CD14-positive monocyte (primary cell): ENCODE results near the gene DCLK3. TPM values are rescaled to one million over a fixed set of nuclear protein-coding genes. Genes with fewer than 3 reads are reported as not detected.

Experiments used
- DNase-seq, 3 donors: peaks; one replicate each; pipeline ENCODE4 v3.0.0-alpha.2; 2011 to 2022
- H2AFZ ChIP-seq: 2 replicates; pipeline ENCODE4 v1.6.0; 2012; ENCODE audit warnings: mild to moderate bottlenecking, low read depth, low read length, inconsistent platforms; ENCODE audit not compliant: insufficient read depth, poor library complexity, severe bottlenecking
- H3K27ac ChIP-seq, 2 donors: 1 replicate in 1 of 2; 2 replicates in 1 of 2; pipeline ENCODE4 v1.5.1; 2012 to 2013; ENCODE audit warnings: low read length in 2 of 2, control low read depth in 1 of 2, inconsistent platforms in 1 of 2, low read depth in 1 of 2, mild to moderate bottlenecking in 1 of 2
- H3K27me3 ChIP-seq, 2 donors: one replicate each; pipeline versions ENCODE4 v1.6.0 to v1.6.1; 2011 to 2013; ENCODE audit warnings: low read length in 2 of 2; ENCODE audit not compliant: control insufficient read depth in 2 of 2, insufficient read depth in 2 of 2
- H3K36me3 ChIP-seq, 2 donors: replicated peaks in 1 of 2; 1 replicate in 1 of 2; 2 replicates in 1 of 2; pipeline versions ENCODE4 v1.5.1 to v1.6.1; 2012 to 2013; ENCODE audit warnings: low read length in 2 of 2, control low read depth in 1 of 2, inconsistent platforms in 1 of 2, mild to moderate bottlenecking in 1 of 2; ENCODE audit not compliant: insufficient read depth in 2 of 2, control insufficient read depth in 1 of 2
- H3K4me1 ChIP-seq, 2 donors: 1 replicate in 1 of 2; 2 replicates in 1 of 2; pipeline versions ENCODE4 v1.5.1 to v1.6.1; 2012 to 2013; ENCODE audit warnings: low read length in 2 of 2, control low read depth in 1 of 2, inconsistent platforms in 1 of 2, mild to moderate bottlenecking in 1 of 2, moderate library complexity in 1 of 2; ENCODE audit not compliant: insufficient read depth in 2 of 2, control insufficient read depth in 1 of 2
- H3K4me2 ChIP-seq: replicated peaks from 2 replicates; pipeline ENCODE3; 2012; ENCODE audit warnings: low read length, moderate library complexity, mild to moderate bottlenecking; ENCODE audit not compliant: poor library complexity, severe bottlenecking; ENCODE audit errors: extremely low read depth
- H3K4me3 ChIP-seq, 3 experiments: fragments of 200-600 bp in 1 of 3; sonication (generic) in 1 of 3; replicated peaks in 1 of 3; 1 replicate in 2 of 3; 2 replicates in 1 of 3; pipeline ENCODE4 v1.5.1; 2011 to 2013; ENCODE audit warnings: low read length in 3 of 3, mild to moderate bottlenecking in 3 of 3, control low read depth in 2 of 3, low read depth in 2 of 3, inconsistent platforms in 1 of 3, moderate library complexity in 1 of 3
- H3K79me2 ChIP-seq: 2 replicates; pipeline ENCODE4 v1.6.0; 2012; ENCODE audit warnings: mild to moderate bottlenecking, control low read depth, inconsistent platforms, low read length, moderate library complexity; ENCODE audit not compliant: insufficient read depth
- H3K9ac ChIP-seq: 2 replicates; pipeline ENCODE4 v1.6.0; 2017; ENCODE audit warnings: low read length, mild to moderate bottlenecking; ENCODE audit not compliant: insufficient read depth, poor library complexity, severe bottlenecking
- H3K9me3 ChIP-seq, 2 donors: replicated peaks in 1 of 2; 1 replicate in 1 of 2; 2 replicates in 1 of 2; pipeline versions ENCODE4 v1.5.1 to v1.6.1; 2012 to 2013; ENCODE audit warnings: low read length in 2 of 2, control low read depth in 1 of 2; ENCODE audit not compliant: control insufficient read depth in 1 of 2, insufficient read depth in 1 of 2
- H4K20me1 ChIP-seq: 2 replicates; pipeline ENCODE4 v1.6.0; 2012; ENCODE audit warnings: mild to moderate bottlenecking, low read length, control low read depth, moderate library complexity; ENCODE audit not compliant: insufficient read depth
- H3K27ac Mint-ChIP-seq, 7 donors: one replicate each; pipeline ENCODE4 v1.8.0; 2020; ENCODE audit warnings: mild to moderate bottlenecking in 7 of 7, mixed read lengths in 7 of 7, moderate library complexity in 6 of 7, inconsistent platforms in 2 of 7
- H3K27me3 Mint-ChIP-seq, 3 donors: one replicate each; pipeline ENCODE4 v1.8.0; 2021 to 2022; ENCODE audit warnings: low read depth in 3 of 3, mild to moderate bottlenecking in 3 of 3, mixed read lengths in 3 of 3, moderate library complexity in 3 of 3, inconsistent platforms in 1 of 3
- H3K36me3 Mint-ChIP-seq, 2 donors: one replicate each; pipeline ENCODE4 v1.8.0; 2020; ENCODE audit warnings: mixed read lengths in 2 of 2, inconsistent platforms in 1 of 2, mild to moderate bottlenecking in 1 of 2
- H3K4me1 Mint-ChIP-seq: one replicate; pipeline ENCODE4 v1.8.0; 2020; ENCODE audit warnings: mild to moderate bottlenecking, mixed read lengths
- H3K4me3 Mint-ChIP-seq, 2 donors: one replicate each; pipeline ENCODE4 v1.8.0; 2020; ENCODE audit warnings: mild to moderate bottlenecking in 2 of 2, mixed read lengths in 2 of 2, moderate library complexity in 1 of 2
- H3K9me3 Mint-ChIP-seq, 7 donors: one replicate each; pipeline ENCODE4 v1.8.0; 2020 to 2022; ENCODE audit warnings: mixed read lengths in 7 of 7, mild to moderate bottlenecking in 6 of 7, moderate library complexity in 6 of 7, inconsistent platforms in 2 of 7
- CTCF ChIP-seq: fragments of 200-600 bp; IDR thresholded peaks from one replicate; pipeline ENCODE4 v1.8.0; 2022; ENCODE audit warnings: antibody characterized with exemption, mild to moderate bottlenecking
- WGBS: methylation state at CpG from one replicate; pipeline ENCODE4 v1.1.5; 2013; ENCODE audit warnings: missing lambda C conversion rate; ENCODE audit not compliant: insufficient coverage; 5-methylcytosine and 5-hydroxymethylcytosine counted together
- intact Hi-C, 2 donors: fragments of 100-400 bp; cut with micrococcal nuclease; formaldehyde crosslinking; loops; one replicate each; pipeline versions ENCODE4 v1.15.0 to v1.15.1; 2023
- polyA plus RNA-seq, 3 donors: library from polyadenylated mRNA; depleted of rRNA in 1 of 3; unstranded in 2 of 3; stranded (reverse) in 1 of 3; fragments of 300-500 nt in 2 of 3; fragments of >200 nt in 1 of 3; fragmentation: Illumina TruSeq in 2 of 3; gene quantifications; 1 replicate in 2 of 3; 2 replicates in 1 of 3; pipeline ENCODE4 v1.2.3, GENCODE V29; 2012 to 2021

DCLK3 gene
- polyA plus RNA-seq, 3 donors, result not detected

DNA sequence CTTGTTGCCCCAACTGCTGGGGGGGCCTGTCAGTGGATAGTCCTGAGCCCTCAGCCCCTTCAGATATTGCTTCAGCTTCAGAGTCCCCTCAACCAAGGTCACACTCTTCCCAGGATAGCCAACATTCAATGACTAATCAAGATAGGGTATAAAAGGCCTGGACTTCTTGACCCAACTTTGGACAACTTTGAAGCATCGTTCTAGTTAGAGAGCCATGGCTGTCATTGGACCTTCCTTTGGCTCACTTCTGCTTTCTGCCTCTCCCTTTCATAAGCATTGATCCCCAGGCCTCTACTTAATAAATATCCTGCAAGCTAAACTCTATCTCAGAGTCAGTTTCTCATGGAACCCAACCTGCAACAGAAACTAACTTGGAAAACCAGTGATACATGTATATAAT, 31.3 kb upstream of the DCLK3 start:
- intact Hi-C loops, result no loop called here

DNA sequence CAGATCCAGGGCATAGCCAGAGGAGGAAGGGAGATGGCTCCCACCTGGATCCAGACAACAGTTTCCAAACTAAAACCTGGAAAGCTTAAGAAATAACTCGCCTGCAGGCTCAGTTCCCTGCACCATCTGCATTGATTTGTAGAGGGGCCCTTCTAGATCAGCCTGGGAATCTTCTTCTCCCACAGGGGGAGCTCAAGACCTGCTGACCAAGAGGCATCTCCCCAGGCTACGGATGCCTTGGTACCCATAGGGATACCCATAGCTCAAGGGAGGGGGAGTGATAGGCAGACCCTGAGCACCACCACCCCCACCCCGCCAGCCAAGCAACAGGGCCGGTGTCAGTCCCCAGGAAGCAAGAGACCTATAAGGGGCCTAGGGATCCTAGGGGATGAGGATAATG, 28.0 kb upstream of the DCLK3 start:
- Histone ChIP-seq H3K79me2 (no peaks in the 10 kb centered on the region), H3K27me3 (no peaks in the 10 kb centered on the region), H3K4me2 (no peak overlapping the region), H3K4me1 (peaks cover 6 to 7% of the 10 kb centered on the region in 2 donors), H3K9ac (no peak overlapping the region), H4K20me1 (no peaks in the 10 kb centered on the region), H3K36me3 (no peaks in the 10 kb centered on the region), H3K4me3 (no peak overlapping the region), H3K27ac (no peak overlapping the region), H3K9me3 (no peaks in the 10 kb centered on the region), H2AFZ (no peak overlapping the region)
- Mint-ChIP-seq H3K27me3 (peaks cover 3 to 9% (median 7%) of the 10 kb centered on the region in 3 donors), H3K27ac (no peak overlapping the region), H3K4me1 (peaks cover 18% of the 10 kb centered on the region), H3K4me3 (no peak overlapping the region), H3K9me3 (peaks cover 0 to 3% (median 0%) of the 10 kb centered on the region in 7 donors), H3K36me3 (no peaks in the 10 kb centered on the region)
- intact Hi-C loops, result no loop called here
- WGBS, result no CpG with 5 or more reads among the region's 4 CpGs
- no peak for TF ChIP-seq CTCF
- no peak for DNase-seq

More for the DNA sequence above, 31.3 kb upstream of the DCLK3 start:
- Mint-ChIP-seq H3K4me3 (no peak overlapping the region), H3K27me3 (peaks cover 2 to 4% (median 2%) of the 10 kb centered on the region in 3 donors), H3K27ac (no peak overlapping the region), H3K4me1 (peaks cover 6% of the 10 kb centered on the region), H3K36me3 (no peaks in the 10 kb centered on the region), H3K9me3 (peaks cover 0 to 5% (median 0%) of the 10 kb centered on the region in 7 donors)
- H3K27ac ChIP-seq, result no peak overlapping the region
- H3K4me2 ChIP-seq, result no peak overlapping the region
- H3K4me1 ChIP-seq, result no peaks in the 10 kb centered on the region
- H3K27me3 ChIP-seq, result no peaks in the 10 kb centered on the region
- no peaks in the 10 kb centered on the region for H3K79me2 ChIP-seq
- H2AFZ ChIP-seq, result no peak overlapping the region
- no peaks in the 10 kb centered on the region for H3K36me3 ChIP-seq
- no peaks in the 10 kb centered on the region for H4K20me1 ChIP-seq
- H3K9ac ChIP-seq, result no peak overlapping the region
- TF ChIP-seq CTCF, result no peak
- H3K4me3 ChIP-seq, result no peak overlapping the region
- no peaks in the 10 kb centered on the region for H3K9me3 ChIP-seq
- WGBS, result 100% methylated on average over 1 of the region's 1 CpG
- no peak for DNase-seq
